Thoracic aorta (tissue), 2 donors: ENCODE results near the gene HOXA2. TPM values are rescaled to one million over a fixed set of nuclear protein-coding genes. Genes with fewer than 3 reads are reported as not detected.
A peak's percentile ranks its signal among the peaks of the same experiment; 100 is the strongest.

ENCODE experiments used
- ATAC-seq: fragments of 150-250 bp; one replicate; pipeline ENCODE4 v1.8.0; 2017; ENCODE audit warnings: low read depth; ENCODE audit not compliant: insufficient number of reproducible peaks, low FRiP score
- DNase-seq: peaks from one replicate; pipeline ENCODE4 v3.0.0-alpha.2; 2020; ENCODE audit warnings: low spot score
- H3K27ac ChIP-seq, 2 donors: fragments of 200-600 bp; sonication (generic); 1 replicate in 1 of 2; 2 replicates in 1 of 2; pipeline ENCODE4 v1.5.1; 2016; ENCODE audit warnings: mild to moderate bottlenecking in 2 of 2, moderate library complexity in 2 of 2
- H3K27me3 ChIP-seq: fragments of 200-600 bp; sonication (generic); replicated peaks from 2 replicates; pipeline ENCODE4 v1.6.0; 2016; ENCODE audit warnings: mild to moderate bottlenecking; ENCODE audit not compliant: insufficient read depth
- H3K36me3 ChIP-seq: fragments of 200-600 bp; sonication (generic); one replicate; pipeline ENCODE4 v1.5.1; 2016
- H3K4me1 ChIP-seq, 2 donors: fragments of 200-600 bp; sonication (generic); 1 replicate in 1 of 2; 2 replicates in 1 of 2; pipeline versions ENCODE4 v1.5.1 to v1.6.0; 2016; ENCODE audit warnings: low read depth in 2 of 2, mild to moderate bottlenecking in 1 of 2; ENCODE audit not compliant: control insufficient read depth in 1 of 2
- H3K4me3 ChIP-seq: fragments of 200-600 bp; sonication (generic); 2 replicates; pipeline ENCODE4 v1.5.1; 2016; ENCODE audit warnings: mild to moderate bottlenecking
- H3K9me3 ChIP-seq: fragments of 200-600 bp; sonication (generic); 2 replicates; pipeline ENCODE4 v1.5.1; 2016
- total RNA-seq, 2 donors: library from RNA; depleted of rRNA; stranded (reverse); fragments of >200 nt; gene quantifications; one replicate each; pipeline versions ENCODE4 v1.1.0 to v1.2.3, GENCODE V29; 2016
- TF ChIP-seq, protein P1 (sequence below): fragments of 200-600 bp; sonication (generic); IDR thresholded peaks from one replicate; pipeline ENCODE4 v1.5.1; 2019; ENCODE audit warnings: antibody characterized with exemption

HOXA2 gene
- total RNA-seq, 2 donors from 2014 or later, result 3.4 to 4.6 TPM

DNA sequence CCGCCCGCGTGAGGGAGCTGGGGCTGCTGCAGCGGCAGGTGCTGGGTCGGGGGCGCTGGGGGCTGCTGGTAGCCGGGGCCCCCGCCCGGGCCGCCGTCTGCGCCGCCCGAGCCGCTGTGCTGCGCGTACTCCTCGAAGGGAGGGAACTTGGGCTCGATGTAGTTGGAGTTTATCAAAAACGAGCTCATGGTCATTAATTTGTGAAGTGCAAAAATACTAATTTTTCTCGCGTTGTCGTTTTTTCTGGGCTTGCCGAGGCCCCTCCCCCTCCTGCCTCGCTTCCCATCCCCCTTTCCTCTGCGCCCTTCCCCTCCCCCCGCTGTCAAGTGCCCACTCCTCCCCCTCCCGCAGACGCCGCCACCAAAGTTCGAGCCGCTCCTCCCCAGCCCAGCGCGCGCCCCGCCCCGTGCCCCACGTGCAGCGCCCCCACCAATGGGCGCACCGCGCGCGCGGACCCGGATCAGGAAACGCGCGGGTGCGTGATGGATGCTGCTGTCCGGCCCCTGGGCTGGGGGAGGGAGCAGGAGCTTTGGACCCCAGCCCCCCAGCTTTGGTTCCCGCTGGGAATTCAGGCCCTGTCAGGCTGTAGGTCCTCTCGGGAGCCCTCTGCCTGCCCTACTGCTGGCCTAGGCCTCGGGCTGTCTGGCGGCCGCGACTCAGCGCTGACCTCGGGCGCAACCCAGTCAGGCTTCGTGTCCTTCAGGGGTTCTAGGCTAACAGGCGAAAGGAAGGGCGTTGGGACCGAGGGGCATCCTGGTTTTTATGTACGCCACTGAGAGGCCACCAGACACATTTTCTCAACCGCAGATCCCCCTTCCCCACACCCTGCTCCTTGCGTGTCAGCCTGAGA lies 28.3 kb upstream of the HOXA2 start, which contains the start of gene HOXA4:
TSS of gene HOXA4 (minus strand) at position 218 of the 850 bp plus-strand sequence. CDS start at position 194, 24 bp downstream.
- no peaks in the 10 kb centered on the region for H3K36me3 ChIP-seq
- peak within 1 kb of the TSS; percentile 85 to 87 for H3K27ac ChIP-seq
- H3K4me3 ChIP-seq, result peak within 1 kb of the TSS; percentile 77
- H3K9me3 ChIP-seq, result no peaks in the 10 kb centered on the region
- no peaks in the 10 kb centered on the region for H3K27me3 ChIP-seq
- peak; percentile 96 for ATAC-seq
- H3K4me1 ChIP-seq, result peaks cover 0 to 42% of the 10 kb centered on the region in 2 donors
- DNase-seq, result peak; percentile 66
- TF ChIP-seq, protein P1, sequence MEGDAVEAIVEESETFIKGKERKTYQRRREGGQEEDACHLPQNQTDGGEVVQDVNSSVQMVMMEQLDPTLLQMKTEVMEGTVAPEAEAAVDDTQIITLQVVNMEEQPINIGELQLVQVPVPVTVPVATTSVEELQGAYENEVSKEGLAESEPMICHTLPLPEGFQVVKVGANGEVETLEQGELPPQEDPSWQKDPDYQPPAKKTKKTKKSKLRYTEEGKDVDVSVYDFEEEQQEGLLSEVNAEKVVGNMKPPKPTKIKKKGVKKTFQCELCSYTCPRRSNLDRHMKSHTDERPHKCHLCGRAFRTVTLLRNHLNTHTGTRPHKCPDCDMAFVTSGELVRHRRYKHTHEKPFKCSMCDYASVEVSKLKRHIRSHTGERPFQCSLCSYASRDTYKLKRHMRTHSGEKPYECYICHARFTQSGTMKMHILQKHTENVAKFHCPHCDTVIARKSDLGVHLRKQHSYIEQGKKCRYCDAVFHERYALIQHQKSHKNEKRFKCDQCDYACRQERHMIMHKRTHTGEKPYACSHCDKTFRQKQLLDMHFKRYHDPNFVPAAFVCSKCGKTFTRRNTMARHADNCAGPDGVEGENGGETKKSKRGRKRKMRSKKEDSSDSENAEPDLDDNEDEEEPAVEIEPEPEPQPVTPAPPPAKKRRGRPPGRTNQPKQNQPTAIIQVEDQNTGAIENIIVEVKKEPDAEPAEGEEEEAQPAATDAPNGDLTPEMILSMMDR, result no peak

DNA sequence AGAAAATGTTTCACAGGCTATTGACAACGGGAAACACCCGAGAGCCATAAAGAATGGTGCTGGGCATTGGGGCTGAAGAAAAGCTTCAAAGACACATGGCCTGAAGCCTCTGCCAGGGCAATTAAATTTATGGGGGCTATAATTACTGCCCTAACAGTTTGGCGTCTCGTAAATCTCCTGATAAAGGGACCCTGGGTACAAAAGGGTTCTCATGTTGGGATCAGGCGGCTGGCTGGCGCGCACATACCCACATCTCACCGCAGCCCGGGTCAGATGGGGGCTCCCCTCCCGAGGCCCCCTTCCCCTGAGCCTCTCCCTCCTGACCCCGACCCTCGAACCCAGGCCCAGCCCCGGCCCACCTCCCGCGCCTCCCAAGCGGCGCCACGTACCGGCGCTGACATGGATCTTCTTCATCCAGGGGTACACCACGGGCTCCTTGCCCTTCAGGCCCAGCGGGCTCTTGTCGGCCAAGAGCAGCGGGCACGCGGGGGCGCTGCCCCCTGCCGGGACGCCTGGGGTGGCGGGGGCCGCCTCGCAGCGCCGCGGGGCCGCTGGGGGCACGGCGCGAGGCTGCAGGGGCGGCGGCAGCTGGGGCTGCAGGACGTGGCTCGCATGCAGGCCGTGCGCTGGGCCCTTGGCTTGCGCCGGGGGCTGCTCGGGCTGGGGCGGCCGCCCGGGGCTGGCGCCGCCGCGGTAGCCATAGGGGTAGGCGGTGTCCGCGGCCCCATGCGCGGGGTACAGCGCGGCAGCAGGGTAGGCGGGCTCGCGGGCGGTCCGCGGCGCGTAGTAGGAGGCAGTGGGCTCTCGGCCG lies 27.5 kb upstream of the HOXA2 start:
- peak; percentile 31 for ATAC-seq
- DNase-seq, result no peak
- peaks cover 0 to 49% of the 10 kb centered on the region in 2 donors for H3K4me1 ChIP-seq

DNA sequence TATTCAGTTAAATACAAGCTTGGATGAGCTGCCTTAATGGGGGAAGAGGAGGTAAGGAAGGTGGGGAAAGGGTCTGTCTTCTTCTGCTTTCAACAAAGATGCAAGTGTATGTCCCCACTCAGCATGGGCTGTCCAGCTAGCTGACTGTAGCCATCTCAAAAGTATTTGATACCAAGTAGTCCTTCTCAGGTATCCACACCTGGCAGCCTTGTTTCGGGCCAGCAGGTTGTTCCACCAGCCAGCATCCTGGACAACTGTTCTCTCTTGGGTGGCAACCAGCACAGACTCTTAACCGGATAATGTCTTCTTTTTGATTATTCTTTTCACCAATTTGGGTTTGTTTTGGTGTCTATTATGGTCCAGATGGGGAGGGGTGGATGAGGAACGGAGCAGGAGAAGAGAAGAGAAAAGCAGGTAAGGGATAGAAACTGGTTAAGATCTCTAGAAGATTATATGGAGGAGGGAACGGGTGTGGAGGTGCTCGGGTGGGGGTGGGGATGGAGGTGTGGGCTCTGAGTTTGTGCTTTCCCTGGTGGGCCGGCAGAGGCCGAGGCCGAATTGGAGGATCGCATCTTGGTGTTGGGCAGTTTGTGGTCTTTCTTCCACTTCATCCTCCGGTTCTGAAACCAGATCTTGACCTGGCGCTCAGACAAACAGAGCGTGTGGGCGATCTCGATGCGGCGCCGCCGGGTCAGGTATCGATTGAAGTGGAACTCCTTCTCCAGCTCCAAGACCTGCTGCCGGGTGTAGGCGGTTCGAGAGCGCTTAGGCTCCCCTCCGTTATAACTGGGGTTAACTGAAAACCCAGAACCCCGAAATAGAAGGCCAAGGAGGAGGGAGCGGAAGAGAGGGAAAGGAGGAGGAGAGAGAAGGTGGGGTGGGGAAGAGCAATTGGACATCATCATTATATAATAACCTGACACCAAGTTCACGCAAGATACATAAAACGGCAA lies 26.6 kb upstream of the HOXA2 start:
- peak overlapping the region; percentile 52 to 87 for H3K27ac ChIP-seq
- DNase-seq (no peak), ATAC-seq (no peak)
- TF ChIP-seq, protein P1, result no peak
- H3K27me3 ChIP-seq, result no peaks in the 10 kb centered on the region
- peaks cover 0 to 54% of the 10 kb centered on the region in 2 donors for H3K4me1 ChIP-seq
- no peaks in the 10 kb centered on the region for H3K9me3 ChIP-seq
- no peaks in the 10 kb centered on the region for H3K36me3 ChIP-seq
- peak overlapping the region; percentile 77 for H3K4me3 ChIP-seq

More for the DNA sequence above, 27.5 kb upstream of the HOXA2 start:
- H3K4me3 ChIP-seq, result peak overlapping the region; percentile 77
- H3K9me3 ChIP-seq, result no peaks in the 10 kb centered on the region
- no peaks in the 10 kb centered on the region for H3K27me3 ChIP-seq
- no peaks in the 10 kb centered on the region for H3K36me3 ChIP-seq
- TF ChIP-seq, protein P1, result no peak
- H3K27ac ChIP-seq, result peak overlapping the region; percentile 85 to 87

DNA sequence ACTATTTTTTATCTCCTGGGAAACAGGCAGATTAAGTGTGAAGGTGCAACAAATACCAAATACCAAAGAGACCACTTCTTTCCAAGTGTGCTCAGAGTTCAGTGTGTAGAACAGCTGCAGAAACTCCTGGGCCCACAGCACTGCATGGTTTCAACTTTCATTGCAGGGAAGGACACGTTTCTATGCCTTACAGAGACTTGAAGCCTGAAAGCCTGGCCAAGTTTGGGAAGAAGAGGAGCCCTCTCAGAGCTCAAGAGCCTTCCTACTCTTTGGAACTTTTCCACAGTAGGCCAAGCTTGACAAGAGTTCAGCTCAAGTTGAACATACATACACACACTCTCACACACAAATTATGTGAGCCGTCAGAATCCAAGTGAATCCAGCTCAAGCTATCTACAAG lies 25.6 kb upstream of the HOXA2 start:
- DNase-seq (no peak), ATAC-seq (no peak)
- Histone ChIP-seq H3K27ac (peak overlapping the region in 1 of 2 donors; percentile 87), H3K4me3 (no peak overlapping the region), H3K27me3 (no peaks in the 10 kb centered on the region), H3K36me3 (no peaks in the 10 kb centered on the region), H3K9me3 (no peaks in the 10 kb centered on the region), H3K4me1 (peaks cover 0 to 61% of the 10 kb centered on the region in 2 donors)
- TF ChIP-seq, protein P1, result no peak
